T-cell (primary cell): Measurements from ENCODE around the gene CLDN9. TPM values are rescaled to one million over a fixed set of nuclear protein-coding genes. Genes with fewer than 3 reads are reported as not detected.

Experiments
- ATAC-seq, 4 experiments: fragments of 200-7000 bp in 3 of 4; fragments of 150-1000 bp in 1 of 4; cut with Tn5 transposase; replicated peaks in 1 of 4; 1 replicate in 3 of 4; 2 replicates in 1 of 4; pipeline ENCODE4 v1.10.0; 2021; ENCODE audit warnings: moderate library complexity in 3 of 4, mild to moderate bottlenecking in 2 of 4, moderate number of reproducible peaks in 1 of 4
- CTCF ChIA-PET, 2 donors: fragments of 300-600 bp; sonication (Branson Sonifier 250); formaldehyde crosslinking; loops; one replicate each; lab custom pipeline; 2022; ENCODE audit warnings: antibody characterized with exemption in 2 of 2; lab: Charles Lee
- POLR2A ChIA-PET, 2 donors: fragments of 300-600 bp; sonication (Branson Sonifier 250); formaldehyde crosslinking; loops; one replicate each; lab custom pipeline; 2022; ENCODE audit warnings: antibody characterized with exemption in 2 of 2; lab: Charles Lee
- DNase-seq, 35 experiments: peaks; one replicate each; pipeline versions ENCODE4 v3.0.0 to v3.0.0-alpha.2; 2013 to 2023
- H3K27ac ChIP-seq: one replicate; pipeline ENCODE4 v1.5.1; 2013; ENCODE audit warnings: low read length
- H3K27me3 ChIP-seq, 2 experiments: replicated peaks in 1 of 2; 1 replicate in 1 of 2; 2 replicates in 1 of 2; pipeline versions ENCODE4 v1.6.1 to v1.7.0; 2013; ENCODE audit warnings: low read length in 1 of 2, mixed read lengths in 1 of 2; ENCODE audit not compliant: control insufficient read depth in 2 of 2, insufficient read depth in 2 of 2; ENCODE audit errors: extremely low read depth in 1 of 2
- H3K36me3 ChIP-seq, 2 donors: 1 replicate in 1 of 2; 2 replicates in 1 of 2; pipeline versions ENCODE4 v1.6.1 to v1.7.0; 2013; ENCODE audit warnings: low read length in 1 of 2; ENCODE audit not compliant: control insufficient read depth in 2 of 2, insufficient read depth in 1 of 2; ENCODE audit errors: extremely low read depth in 1 of 2
- H3K4me1 ChIP-seq, 2 experiments: 1 replicate in 1 of 2; 2 replicates in 1 of 2; pipeline versions ENCODE4 v1.6.1 to v1.7.0; 2013; ENCODE audit warnings: low read length in 2 of 2, mixed read lengths in 1 of 2; ENCODE audit not compliant: insufficient read depth in 2 of 2, control insufficient read depth in 1 of 2; ENCODE audit errors: extremely low read depth in 1 of 2
- H3K4me3 ChIP-seq, 2 donors: 1 replicate in 1 of 2; 2 replicates in 1 of 2; pipeline versions ENCODE4 v1.5.1 to v1.7.0; 2013; ENCODE audit warnings: mild to moderate bottlenecking in 2 of 2, low read length in 1 of 2, moderate library complexity in 1 of 2; ENCODE audit not compliant: control insufficient read depth in 1 of 2; ENCODE audit errors: extremely low read depth in 1 of 2
- H3K9me3 ChIP-seq: 2 replicates; pipeline ENCODE4 v1.7.0; 2013
- H3K27ac Mint-ChIP-seq, 2 donors: one replicate each; pipeline ENCODE4 v1.8.0; 2020 to 2021; ENCODE audit warnings: mild to moderate bottlenecking in 2 of 2, mixed read lengths in 2 of 2
- H3K27me3 Mint-ChIP-seq, 2 donors: one replicate each; pipeline ENCODE4 v1.8.0; 2021 to 2022; ENCODE audit warnings: mixed read lengths in 2 of 2
- H3K36me3 Mint-ChIP-seq: one replicate; pipeline ENCODE4 v1.8.0; 2021; ENCODE audit warnings: mixed read lengths
- H3K4me1 Mint-ChIP-seq, 3 donors: one replicate each; pipeline ENCODE4 v1.8.0; 2020 to 2022; ENCODE audit warnings: mixed read lengths in 3 of 3, mild to moderate bottlenecking in 1 of 3
- H3K4me3 Mint-ChIP-seq, 3 donors: one replicate each; pipeline ENCODE4 v1.8.0; 2020 to 2022; ENCODE audit warnings: mild to moderate bottlenecking in 3 of 3, mixed read lengths in 3 of 3, moderate library complexity in 3 of 3
- H3K9me3 Mint-ChIP-seq, 3 donors: one replicate each; pipeline ENCODE4 v1.8.0; 2020 to 2022; ENCODE audit warnings: mixed read lengths in 3 of 3
- WGBS: methylation state at CpG from one replicate; pipeline ENCODE4 v1.1.5; 2013; ENCODE audit warnings: missing lambda C conversion rate; ENCODE audit not compliant: insufficient coverage; 5-methylcytosine and 5-hydroxymethylcytosine counted together
- total RNA-seq, 35 experiments: library from RNA in 6 of 35; stranded (reverse) in 6 of 35; fragments of 120-200 nt in 1 of 35; gene quantifications; one replicate each; pipeline versions ENCODE4 v1.2.1 to v1.2.4 and lab custom pipeline; 2013 to 2026

CLDN9 gene
- total RNA-seq, 5 donors from 2014 or later (not counting 1 experiment from before 2014, with no cell fraction given): 0.16 TPM; not detected in 4

- POLR2A ChIA-PET: no interaction called here
- Histone ChIP-seq H3K4me3 (no peak overlapping the region), H3K36me3 (peaks cover 0 to 2% of the 10 kb centered on the region in 2 donors), H3K9me3 (no peaks in the 10 kb centered on the region), H3K4me1 (peaks cover 7 to 50% of the 10 kb centered on the region in 2 experiments), H3K27ac (no peak overlapping the region), H3K27me3 (no peaks in the 10 kb centered on the region)
- Mint-ChIP-seq H3K4me1 (peaks cover 39 to 60% (median 49%) of the 10 kb centered on the region in 3 donors), H3K27ac (peak overlapping the region; percentile 35 to 75), H3K9me3 (no peaks in the 10 kb centered on the region), H3K4me3 (peak overlapping the region in 1 of 3 donors; percentile 97), H3K36me3 (peaks cover 10% of the 10 kb centered on the region), H3K27me3 (no peaks in the 10 kb centered on the region)
- CTCF ChIA-PET: interaction anchor here in 1 of 2 donors (1.8 to 1.9 kb wide), 2 partner anchors 15 to 67 kb away, joined by 4 to 6 read pairs; no protein-coding TSS in a partner anchor
- no peak for DNase-seq
- no CpG with 5 or more reads among the region's 6 CpGs for WGBS
- no peak for ATAC-seq
Measured at GRCh38 chr16:3062553-3062952, 49.8 kb downstream of the CLDN9 start.

GRCh38 chr16:3063625-3064386 is 51.1 kb downstream of the CLDN9 start:
- peak overlapping the region; percentile 54 to 97 (median 96) for H3K4me3 Mint-ChIP-seq
- DNase-seq (no peak), ATAC-seq (no peak)
- peak overlapping the region; percentile 96 to 100 for H3K27ac Mint-ChIP-seq
- H3K27me3 Mint-ChIP-seq: no peaks in the 10 kb centered on the region
- H3K36me3 Mint-ChIP-seq: peaks cover 21% of the 10 kb centered on the region
- POLR2A ChIA-PET: no interaction called here
- H3K4me3 ChIP-seq: no peak overlapping the region
- CTCF ChIA-PET: interaction anchor here (0.6 to 1.8 kb wide), 6 partner anchors 11 to 564 kb away, joined by 3 to 11 read pairs (median 6); partner anchors contain the start of gene ZNF213 (in 1 of the 2)
- 100% methylated on average over 2 of the region's 8 CpGs for WGBS
- no peaks in the 10 kb centered on the region for H3K27me3 ChIP-seq
- no peaks in the 10 kb centered on the region for H3K9me3 ChIP-seq
- no peaks in the 10 kb centered on the region for H3K9me3 Mint-ChIP-seq
- H3K4me1 ChIP-seq: peaks cover 16 to 54% of the 10 kb centered on the region in 2 experiments
- peak overlapping the region; percentile 99 for H3K27ac ChIP-seq
- H3K4me1 Mint-ChIP-seq: peaks cover 49 to 67% (median 59%) of the 10 kb centered on the region in 3 donors
- H3K36me3 ChIP-seq: peaks cover 3 to 14% of the 10 kb centered on the region in 2 donors

Other genes with a start within 250 kb of the CLDN9 start
- gene ELOB, start 235.6 kb upstream of the CLDN9 start, total RNA-seq: 100 to 1,000 TPM in 4 of 5 donors, 10 to 100 TPM in 1; 71.8 to 153 (median 131) TPM
- not detected for gene PRSS33, start 225.4 kb upstream of the CLDN9 start, total RNA-seq
- gene PRSS41, start 214.5 kb upstream of the CLDN9 start, total RNA-seq: not detected
- gene PRSS21, start 195.7 kb upstream of the CLDN9 start, total RNA-seq: 1 to 10 TPM in 4 of 5 donors, under 1 TPM in 1; 0.90 to 8.3 (median 3.3) TPM
- under 1 TPM in 1 of 5 donors, not detected in 4; 0.43 TPM for gene ZG16B, start 182.6 kb upstream of the CLDN9 start, total RNA-seq
- gene PRSS22, start 154.8 kb upstream of the CLDN9 start, total RNA-seq: 1 to 10 TPM in 3 of 5 donors, under 1 TPM in 1, not detected in 1; 0.56 to 2.6 (median 1.4) TPM
- gene FLYWCH2, start 129.7 kb upstream of the CLDN9 start, total RNA-seq: 10 to 100 TPM; 12.1 to 31.4 (median 25.6) TPM
- 100 to 1,000 TPM in 3 of 5 donors, 10 to 100 TPM in 2; 83.0 to 144 (median 106) TPM for gene FLYWCH1, start 101.0 kb upstream of the CLDN9 start, total RNA-seq
- gene KREMEN2, start 48.6 kb upstream of the CLDN9 start, total RNA-seq: under 1 TPM in 1 of 5 donors, not detected in 4; 0.15 TPM
- gene PAQR4, start 43.6 kb upstream of the CLDN9 start, total RNA-seq: 1 to 10 TPM; 1.9 to 3.3 (median 3.1) TPM
- 1 to 10 TPM; 1.3 to 3.1 (median 1.7) TPM for gene PKMYT1, start 32.5 kb upstream of the CLDN9 start, total RNA-seq
- gene CLDN6, start 5.3 kb downstream of the CLDN9 start, total RNA-seq: 1 to 10 TPM in 1 of 5 donors, under 1 TPM in 2, not detected in 2; 0.30 to 1.1 (median 0.85) TPM
- gene TNFRSF12A, start 7.4 kb downstream of the CLDN9 start, total RNA-seq: 1 to 10 TPM in 4 of 5 donors, under 1 TPM in 1; 0.43 to 3.7 (median 2.5) TPM
- 10 to 100 TPM; 11.4 to 25.9 (median 22.3) TPM for gene HCFC1R1, start 11.0 kb downstream of the CLDN9 start, total RNA-seq
- 10 to 100 TPM; 23.7 to 32.8 (median 31.7) TPM for gene THOC6, start 11.1 kb downstream of the CLDN9 start, total RNA-seq
- under 1 TPM in 3 of 5 donors, not detected in 2; 0.13 to 0.16 (median 0.15) TPM for gene BICDL2, start 24.0 kb downstream of the CLDN9 start, total RNA-seq
- 1 to 10 TPM; 1.6 to 9.6 (median 4.1) TPM for gene MMP25, start 33.6 kb downstream of the CLDN9 start, total RNA-seq
- gene IL32, start 52.7 kb downstream of the CLDN9 start, total RNA-seq: 1,000 to 10,000 TPM in 2 of 5 donors, 100 to 1,000 TPM in 3; 736 to 1,200 (median 999) TPM
- under 1 TPM in 4 of 5 donors, not detected in 1; 0.19 to 0.64 (median 0.39) TPM for gene ZSCAN10, start 86.4 kb downstream of the CLDN9 start, total RNA-seq
- gene ZNF205, start 99.7 kb downstream of the CLDN9 start, total RNA-seq: under 1 TPM in 1 of 5 donors, not detected in 4; 0.38 TPM
- 10 to 100 TPM in 3 of 5 donors, 1 to 10 TPM in 2; 3.1 to 16.9 (median 12.8) TPM for gene ZNF213, start 122.1 kb downstream of the CLDN9 start, total RNA-seq
- gene OR1F1, start 175.3 kb downstream of the CLDN9 start, total RNA-seq: not detected
- gene ZNF200, start 222.2 kb downstream of the CLDN9 start, total RNA-seq: 10 to 100 TPM in 3 of 5 donors, 1 to 10 TPM in 2; 7.6 to 21.3 (median 20.1) TPM
- gene MEFV, start 243.7 kb downstream of the CLDN9 start, total RNA-seq: under 1 TPM in 4 of 5 donors, not detected in 1; 0.10 to 0.38 (median 0.19) TPM